GM18499 (cell line): ENCODE data around the gene ABHD3.
"Not testable (repeated sequence)": the region's sequence is repeated elsewhere in the genome, so short reads cannot be mapped to it uniquely, and the experiment has no call there.

Experiments
- ATAC-seq: cut with Tn5 transposase; IDR thresholded peaks from one replicate; pipeline ENCODE4 v1.9.1; 2021; ENCODE audit warnings: moderate number of reproducible peaks; ENCODE audit not compliant: insufficient read depth, unreplicated experiment

The ABHD3 gene

DNA sequence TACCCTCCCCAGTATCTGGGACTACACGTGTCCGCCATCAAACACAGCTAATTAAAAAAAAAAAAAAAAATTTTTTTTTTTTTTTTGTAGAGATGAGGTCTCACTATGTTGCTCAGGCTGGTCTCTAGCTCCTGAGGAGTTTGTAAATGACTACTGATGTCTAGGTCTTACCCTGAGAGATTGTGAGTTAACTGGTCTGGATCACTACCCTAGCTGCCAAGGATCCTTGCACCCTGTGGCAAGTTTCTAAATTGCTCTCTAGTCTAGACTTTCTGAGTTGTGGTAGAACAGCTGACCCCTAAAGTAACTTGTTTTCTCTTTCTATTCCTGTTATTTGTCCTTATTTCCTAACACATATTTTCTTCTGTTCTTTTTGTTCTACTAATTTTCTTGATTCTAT, 44.5 kb downstream of the ABHD3 start:
- no peak for ATAC-seq

- ATAC-seq = no peak
Observed at GRCh38 chr18:21656402-21656801, 48.2 kb downstream of the ABHD3 start.

DNA sequence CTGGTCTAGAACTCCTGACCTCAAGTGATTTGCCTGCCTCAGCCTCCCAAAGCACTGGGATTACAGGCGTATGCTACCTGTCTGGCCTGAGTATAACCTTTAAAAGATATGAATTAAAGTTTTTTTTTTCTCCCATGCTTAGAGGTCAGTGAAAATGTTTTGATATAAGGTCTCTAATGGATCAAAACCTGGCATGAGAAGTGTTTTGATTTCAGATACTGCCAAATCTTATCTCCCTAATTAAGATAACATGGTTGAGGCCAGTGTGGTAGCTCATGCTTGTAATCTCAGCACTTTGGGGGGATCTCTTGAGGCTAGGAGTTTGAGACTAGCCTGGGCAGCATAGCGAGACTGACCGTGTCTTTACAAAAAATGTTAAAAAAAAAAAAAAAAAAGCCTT, 51.2 kb downstream of the ABHD3 start:
- ATAC-seq = no peak

- no peak for ATAC-seq
Observed at GRCh38 chr18:21652073-21652472, 52.5 kb downstream of the ABHD3 start.

- ATAC-seq = no peak
Observed at GRCh38 chr18:21650311-21650710, 54.3 kb downstream of the ABHD3 start.

DNA sequence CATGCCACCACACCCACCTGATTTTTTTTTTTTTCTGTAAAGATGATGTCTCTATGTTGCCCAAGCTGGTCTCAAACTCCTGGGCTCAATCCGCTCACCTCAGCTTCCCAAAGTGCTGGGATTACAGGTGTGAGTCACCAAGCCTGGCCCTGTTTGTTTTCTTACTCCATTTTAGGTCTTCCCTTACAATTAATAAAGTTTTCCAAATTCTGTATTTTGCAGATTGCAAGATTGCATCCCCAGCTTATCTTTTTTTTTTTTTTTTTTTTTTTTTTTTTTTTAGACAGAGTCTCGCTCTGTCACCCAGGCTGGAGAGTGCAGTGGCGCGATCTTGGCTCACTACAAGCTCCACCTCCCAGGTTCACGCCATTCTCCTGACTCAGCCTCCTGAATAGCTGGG, 64.2 kb downstream of the ABHD3 start:
- ATAC-seq = not testable (repeated sequence)

- ATAC-seq = no peak
Observed at GRCh38 chr18:21638822-21639221, 65.8 kb downstream of the ABHD3 start.

- ATAC-seq = no peak
Observed at GRCh38 chr18:21636769-21637168, 67.8 kb downstream of the ABHD3 start.

- ATAC-seq = no peak
Observed at GRCh38 chr18:21634588-21635199, 69.9 kb downstream of the ABHD3 start.

GRCh38 chr18:21632393-21632792, 72.2 kb downstream of the ABHD3 start:
- ATAC-seq = no peak

GRCh38 chr18:21629089-21629832, 75.3 kb downstream of the ABHD3 start:
- peak; percentile 84 for ATAC-seq

DNA sequence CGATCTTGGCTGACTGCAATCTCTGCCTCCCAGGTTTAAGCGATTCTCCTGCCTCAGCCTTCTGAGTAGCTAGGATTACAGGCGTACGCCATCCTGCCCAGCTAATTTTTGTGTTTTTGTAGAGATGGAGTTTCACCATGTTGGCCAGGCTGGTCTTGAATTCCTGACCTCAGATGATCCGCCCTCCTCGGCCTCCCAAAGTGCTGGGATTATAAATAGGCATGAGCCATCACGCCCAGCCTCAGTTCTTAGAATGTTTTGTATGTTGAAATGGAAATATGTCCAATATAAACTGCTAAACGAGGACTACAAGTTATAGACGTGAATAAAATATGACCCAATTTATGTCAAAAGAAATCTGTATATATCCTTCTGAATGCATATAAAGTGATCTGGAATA, 82.9 kb downstream of the ABHD3 start:
- ATAC-seq = not testable (repeated sequence)

DNA sequence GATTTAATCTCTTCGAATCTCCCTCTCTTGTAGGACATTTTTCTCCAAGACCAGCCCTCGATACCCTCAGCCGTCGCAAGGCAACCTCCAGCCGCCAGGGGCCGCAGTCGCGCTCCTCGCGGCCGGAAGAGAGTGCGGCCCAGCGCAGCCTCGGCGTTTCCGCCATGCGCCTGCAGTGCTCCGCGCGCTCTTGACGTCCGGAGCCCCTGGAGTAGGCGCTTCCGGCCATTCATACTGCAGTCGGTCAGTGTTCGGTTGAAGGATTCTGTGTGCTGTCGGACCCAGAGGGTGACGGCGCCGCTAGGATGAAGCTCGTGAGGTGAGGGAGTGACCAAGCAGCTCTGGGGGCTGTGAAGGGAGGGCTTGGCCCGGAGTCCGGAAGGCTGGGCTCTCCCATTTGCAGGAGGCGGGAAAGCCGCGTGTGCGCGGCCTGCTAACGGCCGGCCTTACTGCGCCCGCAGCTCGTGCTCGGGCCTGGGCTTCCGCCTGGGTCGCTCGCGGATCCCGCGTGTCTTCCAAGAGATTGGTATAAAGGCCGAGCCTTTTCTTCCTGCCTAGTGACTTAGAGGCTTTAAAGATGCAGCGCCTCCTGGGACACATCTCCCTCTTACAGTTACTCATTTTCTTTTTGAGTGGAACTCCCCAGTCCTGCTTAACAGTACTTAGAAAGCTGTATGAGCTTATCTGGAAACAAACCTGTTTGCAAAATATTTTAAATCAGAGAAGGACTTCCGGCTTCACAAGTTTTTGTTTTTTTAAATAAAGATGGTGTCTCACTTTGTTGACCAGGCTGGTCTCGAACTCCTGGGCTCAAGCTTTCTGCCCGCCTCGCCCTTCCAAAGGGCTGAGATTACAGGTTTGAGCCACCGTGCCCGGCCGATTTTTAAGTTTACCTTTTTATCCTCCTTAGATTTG, 92.2 kb downstream of the ABHD3 start, which contains the start of gene SNRPD1:
Gene SNRPD1, plus strand, starts transcription at position 190 of the 915 bp plus-strand sequence. Its CDS starts 116 bp downstream, at position 306.
- peak; percentile 95 for ATAC-seq

GRCh38 chr18:21611401-21612124, 93.0 kb downstream of the ABHD3 start:
- ATAC-seq = not testable (repeated sequence)

DNA sequence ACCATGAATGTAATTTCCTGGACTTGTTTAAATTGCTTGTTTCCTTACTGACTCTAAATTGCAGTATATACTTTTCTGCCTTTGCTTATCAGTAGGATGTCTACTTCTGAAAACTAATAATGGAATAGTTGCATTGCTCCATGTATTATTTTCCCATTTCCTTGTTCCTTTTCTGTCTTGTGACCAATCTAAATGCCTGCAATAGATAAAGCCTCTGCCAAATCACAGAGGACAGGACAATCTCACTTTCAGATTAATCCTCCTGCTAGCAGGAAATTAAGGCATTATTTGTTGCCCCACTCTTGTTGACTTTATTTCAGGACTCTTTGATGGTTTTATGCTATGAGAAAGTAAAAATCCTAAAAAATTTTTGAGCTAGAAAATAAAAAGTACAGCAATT, 99.4 kb downstream of the ABHD3 start:
- no peak for ATAC-seq

GRCh38 chr18:21604671-21605070, 99.9 kb downstream of the ABHD3 start:
- ATAC-seq = no peak

GRCh38 chr18:21602299-21602587, 102.3 kb downstream of the ABHD3 start:
- no peak for ATAC-seq
